Measurements from ENCODE around the gene TMEM135. TPM values are rescaled to one million over a fixed set of nuclear protein-coding genes. Genes with fewer than 3 reads are reported as not detected.

Gene TMEM135
- total RNA-seq, 1 donor from 2014 or later, result 33.9 TPM

- no peaks in the 10 kb centered on the region for H3K27me3 Mint-ChIP-seq
- peaks cover 7% of the 10 kb centered on the region for H3K36me3 Mint-ChIP-seq
- no peak overlapping the region for H3K27ac Mint-ChIP-seq
- TF ChIP-seq CTCF (conservative IDR thresholded peaks at IDR 0.05), result no peak
- no peaks in the 10 kb centered on the region for H3K4me1 Mint-ChIP-seq (ENCODE audit: unreplicated experiment)
- no peaks in the 10 kb centered on the region for H3K9me3 Mint-ChIP-seq
- no peak for DNase-seq (ENCODE audit: extremely low spot score, unreplicated experiment)
- H3K4me3 Mint-ChIP-seq, result no peak overlapping the region
Measured at GRCh38 chr11:87330187-87330601, 292.5 kb downstream of the TMEM135 start.

GRCh38 chr11:87331273-87331672, 293.5 kb downstream of the TMEM135 start:
- peaks cover 7% of the 10 kb centered on the region for H3K36me3 Mint-ChIP-seq
- no peak overlapping the region for H3K27ac Mint-ChIP-seq
- no peak for DNase-seq (ENCODE audit: extremely low spot score, unreplicated experiment)
- H3K9me3 Mint-ChIP-seq, result peaks cover 4% of the 10 kb centered on the region
- no peaks in the 10 kb centered on the region for H3K4me1 Mint-ChIP-seq (ENCODE audit: unreplicated experiment)
- no peak overlapping the region for H3K4me3 Mint-ChIP-seq
- TF ChIP-seq CTCF (conservative IDR thresholded peaks at IDR 0.05), result no peak
- H3K27me3 Mint-ChIP-seq, result no peaks in the 10 kb centered on the region

DNA sequence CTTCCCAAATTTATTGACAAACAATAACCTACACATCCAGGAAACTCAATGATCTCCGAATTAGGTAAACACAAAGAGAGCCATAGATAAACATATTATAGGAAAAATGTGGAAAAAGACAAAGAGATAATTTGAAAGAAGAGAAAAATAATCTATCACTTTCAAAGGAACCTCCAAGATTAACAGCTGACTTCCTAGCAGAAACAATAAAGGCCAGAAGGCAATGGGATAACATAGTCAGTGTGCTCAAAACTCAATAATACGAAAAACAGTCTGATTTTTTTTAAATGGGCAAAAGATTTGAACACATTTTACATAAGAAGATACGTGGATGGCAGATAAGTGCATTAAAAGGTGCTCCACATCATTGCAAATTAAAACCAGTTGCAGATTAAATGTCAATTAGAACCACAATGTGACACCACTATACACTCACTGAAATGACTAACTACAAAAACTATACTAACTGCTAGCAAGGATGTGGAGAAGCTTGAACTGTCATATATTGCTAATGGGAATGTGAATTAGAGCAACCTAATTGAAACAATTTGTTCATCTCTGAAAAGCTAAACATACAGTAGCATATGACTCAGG, 300.4 kb downstream of the TMEM135 start:
- Mint-ChIP-seq H3K9me3 (peaks cover 27% of the 10 kb centered on the region), H3K4me1 (ENCODE audit: unreplicated experiment) (no peaks in the 10 kb centered on the region), H3K27ac (no peak overlapping the region), H3K36me3 (no peaks in the 10 kb centered on the region), H3K27me3 (no peaks in the 10 kb centered on the region), H3K4me3 (no peak overlapping the region)
- no peak for TF ChIP-seq CTCF (conservative IDR thresholded peaks at IDR 0.05)
- DNase-seq (ENCODE audit: extremely low spot score, unreplicated experiment), result no peak

DNA sequence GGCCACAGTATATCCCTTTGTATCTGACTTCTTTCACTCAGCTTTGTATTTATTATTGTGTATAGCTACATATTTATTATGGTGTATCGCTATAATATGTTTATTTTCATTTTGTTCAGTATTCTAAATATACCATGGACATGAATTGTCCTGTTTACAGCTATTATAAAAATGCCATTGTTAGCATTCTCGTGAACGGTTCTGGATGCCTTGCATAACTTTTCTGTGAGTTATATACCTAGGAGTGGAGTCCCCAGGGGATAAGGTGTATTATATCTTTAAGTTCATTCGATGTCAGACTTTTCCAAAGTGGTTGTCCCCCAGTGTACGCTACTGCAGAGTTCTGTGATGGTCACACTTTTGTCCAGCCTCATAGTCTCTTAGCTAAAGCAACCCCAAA, 301.7 kb downstream of the TMEM135 start:
- Mint-ChIP-seq H3K9me3 (peaks cover 27% of the 10 kb centered on the region), H3K4me3 (no peak overlapping the region), H3K27ac (no peak overlapping the region), H3K4me1 (ENCODE audit: unreplicated experiment) (no peaks in the 10 kb centered on the region), H3K36me3 (no peaks in the 10 kb centered on the region), H3K27me3 (no peaks in the 10 kb centered on the region)
- no peak for DNase-seq (ENCODE audit: extremely low spot score, unreplicated experiment)
- TF ChIP-seq CTCF (conservative IDR thresholded peaks at IDR 0.05), result no peak

GRCh38 chr11:87347441-87347840, 309.7 kb downstream of the TMEM135 start:
- H3K27ac Mint-ChIP-seq, result no peak overlapping the region
- no peaks in the 10 kb centered on the region for H3K4me1 Mint-ChIP-seq (ENCODE audit: unreplicated experiment)
- no peak for DNase-seq (ENCODE audit: extremely low spot score, unreplicated experiment)
- no peaks in the 10 kb centered on the region for H3K9me3 Mint-ChIP-seq
- no peak for TF ChIP-seq CTCF (conservative IDR thresholded peaks at IDR 0.05)
- H3K4me3 Mint-ChIP-seq, result no peak overlapping the region
- no peaks in the 10 kb centered on the region for H3K36me3 Mint-ChIP-seq
- peaks cover 6% of the 10 kb centered on the region for H3K27me3 Mint-ChIP-seq

DNA sequence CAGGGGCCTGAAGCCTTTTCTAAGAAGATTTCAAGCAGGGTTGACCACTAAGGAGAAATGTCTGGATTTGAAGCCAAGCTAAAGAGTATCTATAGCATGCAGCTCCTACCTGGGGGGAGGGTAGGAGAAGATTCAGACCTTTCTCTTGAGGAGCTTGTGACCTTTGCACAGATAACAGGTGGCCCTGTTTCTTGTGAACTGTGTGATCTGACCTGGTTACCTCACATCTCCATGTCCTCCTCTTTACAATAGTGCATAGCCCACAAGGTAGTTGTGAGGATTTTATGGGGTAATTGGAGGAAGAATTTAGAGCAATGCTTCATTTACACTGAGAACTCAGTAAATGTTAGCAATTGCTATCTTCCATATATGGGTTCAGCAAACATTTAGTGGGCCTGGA, 310.1 kb downstream of the TMEM135 start:
- H3K9me3 Mint-ChIP-seq, result no peaks in the 10 kb centered on the region
- no peak for TF ChIP-seq CTCF (conservative IDR thresholded peaks at IDR 0.05)
- H3K4me1 Mint-ChIP-seq (ENCODE audit: unreplicated experiment), result no peaks in the 10 kb centered on the region
- H3K36me3 Mint-ChIP-seq, result no peaks in the 10 kb centered on the region
- no peak for DNase-seq (ENCODE audit: extremely low spot score, unreplicated experiment)
- peaks cover 10% of the 10 kb centered on the region for H3K27me3 Mint-ChIP-seq
- H3K27ac Mint-ChIP-seq, result no peak overlapping the region
- H3K4me3 Mint-ChIP-seq, result no peak overlapping the region

Data from type B pancreatic cell (in vitro differentiated cells).